ENCODE data around the gene MUC20. TPM values are rescaled to one million over a fixed set of nuclear protein-coding genes. Genes with fewer than 3 reads are reported as not detected.
A peak's percentile ranks its signal among the peaks of the same experiment; 100 is the strongest.

The MUC20 gene
- total RNA-seq, 4 donors from 2014 or later: 1.5 to 7.0 (median 3.2) TPM

GRCh38 chr3:195696632-195697278 lies 24.0 kb upstream of the MUC20 start:
- DNase-seq (no peak), ATAC-seq (no peak)
- Histone ChIP-seq H3K4me1 (peaks cover 5 to 10% of the 10 kb centered on the region in 2 donors), H3K36me3 (peaks cover 0 to 51% of the 10 kb centered on the region in 2 donors), H3K9me3 (no peaks in the 10 kb centered on the region), H3K27me3 (no peaks in the 10 kb centered on the region), H3K4me3 (no peak overlapping the region), H3K27ac (no peak overlapping the region)
- in situ Hi-C loops (cut with MboI; ENCODE audit: low sequenced_read_pairs in 4 of 4) (loop anchor here in 1 of 4 donors (25.0 kb wide), 1 partner anchor 266 kb away; no protein-coding TSS in a partner anchor), intact Hi-C loops (cut with DNase I; ENCODE audit: low total_unique reads) (no loop called here)
- TF ChIP-seq, protein P1, sequence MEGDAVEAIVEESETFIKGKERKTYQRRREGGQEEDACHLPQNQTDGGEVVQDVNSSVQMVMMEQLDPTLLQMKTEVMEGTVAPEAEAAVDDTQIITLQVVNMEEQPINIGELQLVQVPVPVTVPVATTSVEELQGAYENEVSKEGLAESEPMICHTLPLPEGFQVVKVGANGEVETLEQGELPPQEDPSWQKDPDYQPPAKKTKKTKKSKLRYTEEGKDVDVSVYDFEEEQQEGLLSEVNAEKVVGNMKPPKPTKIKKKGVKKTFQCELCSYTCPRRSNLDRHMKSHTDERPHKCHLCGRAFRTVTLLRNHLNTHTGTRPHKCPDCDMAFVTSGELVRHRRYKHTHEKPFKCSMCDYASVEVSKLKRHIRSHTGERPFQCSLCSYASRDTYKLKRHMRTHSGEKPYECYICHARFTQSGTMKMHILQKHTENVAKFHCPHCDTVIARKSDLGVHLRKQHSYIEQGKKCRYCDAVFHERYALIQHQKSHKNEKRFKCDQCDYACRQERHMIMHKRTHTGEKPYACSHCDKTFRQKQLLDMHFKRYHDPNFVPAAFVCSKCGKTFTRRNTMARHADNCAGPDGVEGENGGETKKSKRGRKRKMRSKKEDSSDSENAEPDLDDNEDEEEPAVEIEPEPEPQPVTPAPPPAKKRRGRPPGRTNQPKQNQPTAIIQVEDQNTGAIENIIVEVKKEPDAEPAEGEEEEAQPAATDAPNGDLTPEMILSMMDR (IDR thresholded peaks at IDR 0.05 in 4 of 5, conservative IDR thresholded peaks at IDR 0.05 in 1 of 5): no peak
- no peak for TF ChIP-seq POLR2A (IDR thresholded peaks at IDR 0.05)

DNA sequence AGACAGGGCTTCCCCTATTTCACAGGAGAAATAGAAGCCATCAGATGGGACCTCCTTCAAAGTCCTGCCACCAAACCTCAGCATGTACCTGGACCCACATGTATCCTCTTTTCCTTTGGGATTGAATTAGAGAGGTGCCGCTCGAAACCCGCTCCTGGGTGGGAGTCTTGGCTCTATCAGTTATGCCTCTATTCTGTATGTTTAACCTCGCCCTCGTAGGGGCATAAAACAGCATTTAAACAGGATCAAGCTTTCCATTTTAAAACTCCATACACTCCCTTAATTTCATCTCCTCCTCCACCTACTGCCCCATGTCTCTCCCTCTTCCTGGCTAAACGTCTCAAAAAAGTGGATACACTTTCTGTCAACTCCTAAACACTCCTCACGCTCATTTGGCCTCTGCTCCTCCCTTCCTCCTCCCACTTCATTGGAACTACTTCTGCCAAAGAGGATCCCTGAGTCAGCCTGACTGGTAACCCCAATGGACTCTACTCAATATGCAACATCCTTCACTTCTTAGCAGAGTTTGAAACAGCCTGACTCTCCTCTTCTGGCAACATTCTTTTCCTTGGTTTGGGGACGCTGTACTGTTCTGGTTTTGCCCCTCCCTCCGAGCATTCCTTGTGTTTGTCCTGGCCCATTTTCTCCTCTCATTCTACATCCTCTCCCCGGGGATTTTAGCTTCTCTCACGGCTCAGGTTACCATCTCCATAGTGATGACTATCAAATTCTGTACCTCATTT lies 23.0 kb upstream of the MUC20 start:
- Histone ChIP-seq H3K27ac (peak overlapping the region in 2 of 4 donors; percentile 15 to 58), H3K27me3 (no peaks in the 10 kb centered on the region), H3K9me3 (no peaks in the 10 kb centered on the region), H3K4me1 (peaks cover 0 to 10% of the 10 kb centered on the region in 2 donors), H3K4me3 (no peak overlapping the region), H3K36me3 (peaks cover 0 to 43% of the 10 kb centered on the region in 2 donors)
- in situ Hi-C loops (cut with MboI; ENCODE audit: low sequenced_read_pairs in 4 of 4): loop anchor here in 1 of 4 donors (25.0 kb wide), 1 partner anchor 265 kb away; no protein-coding TSS in a partner anchor
- intact Hi-C loops (cut with DNase I; ENCODE audit: low total_unique reads): no loop called here
- ATAC-seq: peak in 1 of 2 donors; percentile 67
- DNase-seq: no peak
- TF ChIP-seq POLR2A (IDR thresholded peaks at IDR 0.05): no peak
- TF ChIP-seq, protein P1 (IDR thresholded peaks at IDR 0.05 in 4 of 5, conservative IDR thresholded peaks at IDR 0.05 in 1 of 5): no peak

GRCh38 chr3:195698325-195698646 lies 22.5 kb upstream of the MUC20 start:
- in situ Hi-C loops (cut with MboI; ENCODE audit: low sequenced_read_pairs in 4 of 4): loop anchor here in 1 of 4 donors (25.0 kb wide), 1 partner anchor 264 kb away; no protein-coding TSS in a partner anchor
- H3K4me1 ChIP-seq: peaks cover 0 to 10% of the 10 kb centered on the region in 2 donors
- peaks cover 0 to 38% of the 10 kb centered on the region in 2 donors for H3K36me3 ChIP-seq
- no peak for DNase-seq
- intact Hi-C loops (cut with DNase I; ENCODE audit: low total_unique reads): no loop called here
- no peaks in the 10 kb centered on the region for H3K9me3 ChIP-seq
- H3K27me3 ChIP-seq: no peaks in the 10 kb centered on the region
- TF ChIP-seq, protein P1 (IDR thresholded peaks at IDR 0.05 in 4 of 5, conservative IDR thresholded peaks at IDR 0.05 in 1 of 5): no peak
- no peak for TF ChIP-seq POLR2A (IDR thresholded peaks at IDR 0.05)
- no peak overlapping the region for H3K4me3 ChIP-seq
- no peak for ATAC-seq
- peak overlapping the region in 3 of 4 donors; percentile 9 to 58 (median 15) for H3K27ac ChIP-seq

- in situ Hi-C loops (cut with MboI; ENCODE audit: low sequenced_read_pairs in 4 of 4): loop anchor here in 1 of 4 donors (25.0 kb wide), 1 partner anchor 263 kb away; no protein-coding TSS in a partner anchor
Measured at GRCh38 chr3:195698647-195699387, 22.0 kb upstream of the MUC20 start.

More at GRCh38 chr3:195698647-195699387, 22.0 kb upstream of the MUC20 start:
- ATAC-seq (no peak), DNase-seq (no peak)
- Histone ChIP-seq H3K4me1 (peaks cover 0 to 10% of the 10 kb centered on the region in 2 donors), H3K36me3 (peaks cover 0 to 32% of the 10 kb centered on the region in 2 donors), H3K9me3 (no peaks in the 10 kb centered on the region), H3K4me3 (no peak overlapping the region), H3K27me3 (no peaks in the 10 kb centered on the region), H3K27ac (peak overlapping the region in 2 of 4 donors; percentile 9 to 58)
- intact Hi-C loops (cut with DNase I; ENCODE audit: low total_unique reads): no loop called here
- TF ChIP-seq POLR2A (IDR thresholded peaks at IDR 0.05): no peak
- TF ChIP-seq, protein P1 (IDR thresholded peaks at IDR 0.05 in 4 of 5, conservative IDR thresholded peaks at IDR 0.05 in 1 of 5): no peak

Data from gastrocnemius medialis (tissue), 4 donors.